Thyroid gland (tissue), 4 donors: ENCODE data around the gene TGM3. TPM values are rescaled to one million over a fixed set of nuclear protein-coding genes. Genes with fewer than 3 reads are reported as not detected.

ENCODE experiments used
- DNase-seq, 2 donors: peaks; one replicate each; pipeline ENCODE4 v3.0.0-alpha.2; 2019
- H3K27ac ChIP-seq, 3 donors: fragments of 200-600 bp; sonication (generic); 1 replicate in 2 of 3; 2 replicates in 1 of 3; pipeline ENCODE4 v1.5.1; 2016 to 2019; ENCODE audit warnings: mild to moderate bottlenecking in 1 of 3, moderate library complexity in 1 of 3
- H3K27me3 ChIP-seq: fragments of 200-600 bp; sonication (generic); one replicate; pipeline ENCODE4 v1.5.1; 2019
- H3K36me3 ChIP-seq, 2 donors: fragments of 200-600 bp; sonication (generic); one replicate each; pipeline ENCODE4 v1.5.1; 2016 to 2019
- H3K4me1 ChIP-seq, 2 donors: fragments of 200-600 bp; sonication (generic); one replicate each; pipeline ENCODE4 v1.5.1; 2017 to 2019
- H3K4me3 ChIP-seq, 3 donors: fragments of 200-600 bp; sonication (generic); replicated peaks in 1 of 3; 1 replicate in 2 of 3; 2 replicates in 1 of 3; pipeline ENCODE4 v1.5.1; 2016; ENCODE audit warnings: mild to moderate bottlenecking in 1 of 3
- H3K9me3 ChIP-seq: fragments of 200-600 bp; sonication (generic); one replicate; pipeline ENCODE4 v1.5.1; 2017
- POLR2A ChIP-seq, 2 donors: fragments of 450-650 bp; IDR thresholded peaks; one replicate each; pipeline ENCODE4 v1.6.1; 2017; ENCODE audit warnings: antibody characterized with exemption in 2 of 2, mild to moderate bottlenecking in 2 of 2, moderate library complexity in 1 of 2
- WGBS, 2 donors: methylation state at CpG; one replicate each; pipeline ENCODE4 v1.1.5; 2017; 5-methylcytosine and 5-hydroxymethylcytosine counted together
- intact Hi-C: fragments of 100-400 bp; cut with DNase I; formaldehyde crosslinking; loops from one replicate; pipeline ENCODE4 v1.15.1; 2023
- total RNA-seq, 4 donors: library from RNA; depleted of rRNA; stranded (reverse); fragments of >200 nt; gene quantifications; one replicate each; pipeline ENCODE4 v1.2.3, GENCODE V29; 2016
- TF ChIP-seq, protein P1 (sequence below), 6 experiments: fragments of 200-600 bp in 3 of 6; fragments of 450-650 bp in 3 of 6; sonication (generic) in 3 of 6; IDR thresholded peaks; one replicate each; pipeline ENCODE4 v1.5.1; 2016 to 2019; ENCODE audit warnings: antibody characterized with exemption in 6 of 6, mild to moderate bottlenecking in 2 of 6, inconsistent platforms in 1 of 6, moderate library complexity in 1 of 6

Gene TGM3
- total RNA-seq, 4 donors from 2014 or later: not detected

DNA sequence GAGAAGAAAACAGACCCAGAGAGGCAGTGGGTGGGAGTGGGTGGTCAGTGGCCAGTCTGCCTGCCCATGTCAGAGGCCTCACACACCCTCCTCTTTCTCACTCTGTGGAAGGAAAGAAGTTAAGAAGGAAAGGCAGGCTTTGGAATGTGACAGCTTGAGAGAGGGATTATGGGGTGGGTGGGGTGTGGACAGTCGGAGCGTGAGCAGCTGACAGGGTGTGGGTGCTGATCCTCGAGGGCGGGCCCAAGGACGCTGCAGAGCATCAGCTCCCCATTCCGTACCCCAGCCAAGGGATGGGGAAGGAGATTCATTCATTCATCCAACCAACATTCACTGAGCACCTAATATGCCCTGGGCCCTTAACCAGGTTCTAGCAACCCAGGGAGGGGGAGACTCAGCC lies 89.7 kb downstream of the TGM3 start:
- intact Hi-C loops: no loop called here
- WGBS, 2 donors: 59 to 82% methylated on average over 6 of the region's 6 CpGs
- no peaks in the 10 kb centered on the region for H3K36me3 ChIP-seq
- H3K9me3 ChIP-seq: no peaks in the 10 kb centered on the region
- no peaks in the 10 kb centered on the region for H3K27me3 ChIP-seq
- H3K4me1 ChIP-seq: no peaks in the 10 kb centered on the region
- H3K4me3 ChIP-seq: no peak overlapping the region
- DNase-seq: no peak
- no peak for TF ChIP-seq POLR2A (IDR thresholded peaks at IDR 0.05)
- TF ChIP-seq, protein P1, sequence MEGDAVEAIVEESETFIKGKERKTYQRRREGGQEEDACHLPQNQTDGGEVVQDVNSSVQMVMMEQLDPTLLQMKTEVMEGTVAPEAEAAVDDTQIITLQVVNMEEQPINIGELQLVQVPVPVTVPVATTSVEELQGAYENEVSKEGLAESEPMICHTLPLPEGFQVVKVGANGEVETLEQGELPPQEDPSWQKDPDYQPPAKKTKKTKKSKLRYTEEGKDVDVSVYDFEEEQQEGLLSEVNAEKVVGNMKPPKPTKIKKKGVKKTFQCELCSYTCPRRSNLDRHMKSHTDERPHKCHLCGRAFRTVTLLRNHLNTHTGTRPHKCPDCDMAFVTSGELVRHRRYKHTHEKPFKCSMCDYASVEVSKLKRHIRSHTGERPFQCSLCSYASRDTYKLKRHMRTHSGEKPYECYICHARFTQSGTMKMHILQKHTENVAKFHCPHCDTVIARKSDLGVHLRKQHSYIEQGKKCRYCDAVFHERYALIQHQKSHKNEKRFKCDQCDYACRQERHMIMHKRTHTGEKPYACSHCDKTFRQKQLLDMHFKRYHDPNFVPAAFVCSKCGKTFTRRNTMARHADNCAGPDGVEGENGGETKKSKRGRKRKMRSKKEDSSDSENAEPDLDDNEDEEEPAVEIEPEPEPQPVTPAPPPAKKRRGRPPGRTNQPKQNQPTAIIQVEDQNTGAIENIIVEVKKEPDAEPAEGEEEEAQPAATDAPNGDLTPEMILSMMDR (IDR thresholded peaks at IDR 0.05): no peak
- no peak overlapping the region for H3K27ac ChIP-seq

DNA sequence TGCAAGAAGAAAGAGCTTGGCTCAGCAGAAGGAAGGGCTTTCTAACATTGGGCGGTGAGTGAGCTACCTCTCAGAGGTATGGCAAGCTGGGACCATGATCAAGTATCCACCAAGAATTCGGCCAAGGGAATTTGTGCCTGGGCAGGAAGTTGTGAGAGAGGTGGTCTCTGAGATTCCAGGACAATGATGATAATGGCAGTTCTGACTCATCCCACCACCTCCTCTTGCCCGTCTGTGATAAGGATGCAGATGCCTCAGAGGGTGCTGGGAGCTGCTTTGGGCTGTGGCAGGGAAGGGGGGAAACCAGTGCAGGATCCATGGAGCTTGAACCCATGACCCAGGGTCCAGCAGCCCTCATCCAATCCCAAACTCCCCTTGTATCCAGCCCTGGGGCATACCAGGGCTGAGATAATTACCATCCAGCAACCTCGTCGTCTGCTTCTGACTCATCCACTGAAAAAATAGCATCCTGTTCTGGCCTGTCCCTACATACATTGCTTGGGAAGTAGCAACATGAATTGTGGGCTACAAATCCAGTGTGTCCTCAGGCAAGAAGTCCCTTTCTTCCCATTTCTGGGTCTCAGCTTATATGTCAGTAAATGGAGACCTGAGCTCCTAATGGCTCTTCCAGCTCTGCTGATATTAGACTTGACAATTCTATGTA lies 90.8 kb downstream of the TGM3 start:
- Histone ChIP-seq H3K9me3 (no peaks in the 10 kb centered on the region), H3K4me3 (no peak overlapping the region), H3K27me3 (no peaks in the 10 kb centered on the region), H3K27ac (no peak overlapping the region), H3K4me1 (no peaks in the 10 kb centered on the region), H3K36me3 (no peaks in the 10 kb centered on the region)
- 58 to 80% methylated on average over 5 of the region's 5 CpGs for WGBS, 2 donors
- TF ChIP-seq, protein P1 (IDR thresholded peaks at IDR 0.05): no peak
- no peak for TF ChIP-seq POLR2A (IDR thresholded peaks at IDR 0.05)
- DNase-seq: no peak
- intact Hi-C loops: no loop called here

DNA sequence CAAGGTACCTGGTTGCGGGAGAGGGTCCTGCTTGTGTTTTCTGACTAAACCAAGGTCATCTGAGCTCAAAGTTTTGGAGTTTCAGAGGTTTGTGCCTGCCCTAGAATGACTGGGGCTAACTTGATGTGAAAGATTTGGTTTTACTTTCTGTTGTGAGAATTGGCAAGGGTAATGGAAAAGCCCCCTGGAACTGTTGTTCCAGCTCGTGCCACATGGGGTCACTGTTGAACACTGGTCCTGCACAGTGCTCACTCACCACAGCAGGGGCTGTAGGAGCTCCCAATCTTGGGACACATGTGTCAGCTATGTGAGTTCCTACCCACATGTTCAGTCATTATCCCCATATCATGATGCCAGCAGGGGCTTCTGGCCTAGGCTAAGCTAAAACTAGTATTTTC lies 91.4 kb downstream of the TGM3 start:
- 43 to 46% methylated on average over 1 to 2 of the region's 2 CpGs for WGBS, 2 donors
- DNase-seq: peak in 1 of 2 donors; percentile 6
- intact Hi-C loops: no loop called here
- Histone ChIP-seq H3K27ac (no peak overlapping the region), H3K4me3 (no peak overlapping the region), H3K9me3 (no peaks in the 10 kb centered on the region), H3K27me3 (no peaks in the 10 kb centered on the region), H3K4me1 (no peaks in the 10 kb centered on the region), H3K36me3 (no peaks in the 10 kb centered on the region)
- TF ChIP-seq, protein P1 (IDR thresholded peaks at IDR 0.05): peak in 1 of 6 experiments; percentile 21
- TF ChIP-seq POLR2A (IDR thresholded peaks at IDR 0.05): no peak

DNA sequence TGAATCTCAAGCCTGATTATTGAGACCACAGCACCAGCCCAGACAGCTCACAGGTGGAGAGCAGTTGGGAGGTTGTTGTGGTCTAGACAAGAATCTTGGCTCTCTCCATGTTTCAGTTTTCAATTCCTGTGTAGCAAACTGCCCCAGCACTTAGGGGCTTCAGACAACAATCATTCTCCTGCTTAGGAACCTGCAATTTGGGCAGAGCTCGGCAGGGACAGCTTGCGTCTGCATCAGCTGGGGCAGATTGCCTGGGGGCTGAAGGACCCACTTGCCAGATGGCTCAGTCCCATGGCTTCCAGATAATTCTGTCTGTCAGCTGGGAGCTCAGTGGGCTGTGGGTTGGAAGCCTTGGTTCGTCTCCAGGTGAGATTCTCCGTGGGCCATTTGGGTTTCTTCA lies 91.8 kb downstream of the TGM3 start:
- WGBS, 2 donors: 78 to 87% methylated on average over 4 of the region's 4 CpGs
- Histone ChIP-seq H3K4me3 (no peak overlapping the region), H3K9me3 (no peaks in the 10 kb centered on the region), H3K27ac (no peak overlapping the region), H3K4me1 (no peaks in the 10 kb centered on the region), H3K27me3 (no peaks in the 10 kb centered on the region), H3K36me3 (no peaks in the 10 kb centered on the region)
- TF ChIP-seq, protein P1 (IDR thresholded peaks at IDR 0.05): no peak
- TF ChIP-seq POLR2A (IDR thresholded peaks at IDR 0.05): no peak
- intact Hi-C loops: no loop called here
- no peak for DNase-seq

Other genes with a start within 250 kb of the TGM3 start
- 10 to 100 TPM; 15.6 to 20.3 (median 17.9) TPM for gene STK35, start 194.2 kb upstream of the TGM3 start, total RNA-seq
- gene TGM6, start 84.9 kb downstream of the TGM3 start, total RNA-seq: not detected
- gene SNRPB, start 174.8 kb downstream of the TGM3 start, total RNA-seq: 100 to 1,000 TPM; 119 to 176 (median 133) TPM
- 10 to 100 TPM; 11.0 to 16.3 (median 14.2) TPM for gene ZNF343, start 212.9 kb downstream of the TGM3 start, total RNA-seq
- under 1 TPM in 1 of 4 donors, not detected in 3; 0.11 TPM for gene TMC2, start 240.6 kb downstream of the TGM3 start, total RNA-seq